Activated CD4-positive, alpha-beta T cell treated with anti-CD3 and anti-CD28 coated beads for 4 hours (primary cell): ENCODE measurements around the gene KRTAP3-3.
"Not testable (repeated sequence)": the region's sequence is repeated elsewhere in the genome, so short reads cannot be mapped to it uniquely, and the experiment has no call there.

Experiments used
- DNase-seq, 2 donors: peaks; one replicate each; pipeline ENCODE4 v3.0.0-alpha.2; 2020

Gene KRTAP3-3

GRCh38 chr17:40993839-40994238 is at the start of gene KRTAP3-3:
Gene KRTAP3-3 (minus strand): TSS chr17:40994164. CDS start chr17:40994097, 67 bp downstream.
- no peak for DNase-seq

DNA sequence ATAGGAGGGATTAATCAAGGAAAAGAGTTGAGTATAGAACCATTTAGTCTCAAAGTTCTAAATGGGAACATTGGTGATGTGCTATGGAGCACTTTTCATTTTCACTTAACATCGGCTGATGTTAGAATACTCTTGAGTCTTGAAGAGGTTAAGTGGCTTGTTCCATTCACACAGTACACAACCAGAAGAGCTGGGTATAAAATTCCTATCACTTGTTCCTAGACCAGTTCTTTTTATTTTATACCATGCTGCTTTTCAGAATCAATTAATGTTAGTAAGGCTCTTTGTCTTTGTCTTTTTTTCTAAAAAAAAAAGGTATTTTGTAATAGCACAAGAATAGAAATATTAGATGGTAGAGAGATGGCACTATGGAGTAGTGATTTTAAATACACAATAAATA is 49.0 kb upstream of the KRTAP3-3 start:
- DNase-seq, result no peak

GRCh38 chr17:41040783-41041571 is 47.0 kb upstream of the KRTAP3-3 start, which contains the start of gene KRTAP1-1:
Gene KRTAP1-1 (minus strand): TSS chr17:41041450. CDS start chr17:41041397, 53 bp downstream.
- not testable (repeated sequence) for DNase-seq

DNA sequence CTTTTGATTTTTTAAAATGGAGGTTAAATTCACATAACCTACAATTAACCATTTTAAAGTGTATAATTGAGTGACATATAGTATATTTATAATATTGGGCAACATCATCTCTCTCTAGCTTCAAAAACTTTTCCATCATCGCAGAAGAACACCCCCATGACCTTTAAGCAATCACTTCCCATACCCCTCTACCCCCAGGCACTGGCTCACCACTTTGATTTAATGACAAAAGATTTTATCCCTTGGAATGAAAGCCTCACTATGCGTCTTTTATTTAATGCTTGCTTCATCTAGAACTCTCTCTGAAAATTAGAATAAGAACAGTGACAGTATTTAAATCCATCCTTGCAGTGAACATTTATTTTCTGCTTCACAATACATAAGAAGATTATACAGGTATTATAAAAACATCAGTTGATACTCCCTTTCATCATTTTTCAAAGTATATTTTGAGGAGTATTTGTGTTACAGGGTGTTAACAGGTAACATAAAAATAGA is 43.9 kb upstream of the KRTAP3-3 start:
- no peak for DNase-seq

DNA sequence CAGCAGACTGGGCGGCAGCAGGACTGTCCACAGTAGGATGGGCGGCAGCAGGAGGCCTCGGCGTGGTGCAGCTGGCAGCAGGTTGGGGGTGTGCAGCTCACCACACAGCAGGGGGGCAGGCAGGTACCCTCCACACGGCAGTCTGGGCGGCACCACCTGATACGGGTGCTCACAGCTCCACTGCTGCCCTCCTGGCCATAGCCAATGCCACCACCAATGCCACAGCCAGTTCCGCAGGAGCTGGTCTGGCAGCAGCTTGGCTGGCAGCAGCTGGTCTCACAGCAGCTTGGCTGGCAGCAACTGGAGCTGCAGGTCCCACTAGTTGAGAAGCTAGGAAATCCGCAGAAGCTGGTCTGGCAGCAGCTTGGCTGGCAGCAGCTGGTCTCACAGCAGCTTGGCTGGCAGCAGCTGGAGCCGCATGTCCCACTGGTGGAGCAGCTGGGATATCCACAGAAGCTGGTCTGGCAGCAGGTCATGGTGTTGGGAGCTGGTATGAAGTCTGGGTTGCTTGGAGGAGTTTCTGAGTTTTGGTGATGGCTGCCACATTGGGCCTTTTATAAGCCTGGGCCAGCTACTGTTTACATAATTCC is 40.5 kb upstream of the KRTAP3-3 start, which contains the start of gene KRTAP1-3:
KRTAP1-3 (minus strand) TSS at position 529 of the 590 bp plus-strand sequence; CDS start at position 476, 53 bp downstream.
- DNase-seq, result not testable (repeated sequence)

- no peak for DNase-seq
Observed at GRCh38 chr17:41029633-41030245, 35.8 kb upstream of the KRTAP3-3 start, which contains the start of gene KRTAP1-4. Gene KRTAP1-4 (minus strand): TSS chr17:41030195. CDS start chr17:41030078, 117 bp downstream.

- DNase-seq, result no peak
Observed at GRCh38 chr17:41026715-41027471, 32.9 kb upstream of the KRTAP3-3 start, which contains the start of gene KRTAP1-5. Gene KRTAP1-5 (minus strand): TSS chr17:41027208. CDS start chr17:41027155, 53 bp downstream.

DNA sequence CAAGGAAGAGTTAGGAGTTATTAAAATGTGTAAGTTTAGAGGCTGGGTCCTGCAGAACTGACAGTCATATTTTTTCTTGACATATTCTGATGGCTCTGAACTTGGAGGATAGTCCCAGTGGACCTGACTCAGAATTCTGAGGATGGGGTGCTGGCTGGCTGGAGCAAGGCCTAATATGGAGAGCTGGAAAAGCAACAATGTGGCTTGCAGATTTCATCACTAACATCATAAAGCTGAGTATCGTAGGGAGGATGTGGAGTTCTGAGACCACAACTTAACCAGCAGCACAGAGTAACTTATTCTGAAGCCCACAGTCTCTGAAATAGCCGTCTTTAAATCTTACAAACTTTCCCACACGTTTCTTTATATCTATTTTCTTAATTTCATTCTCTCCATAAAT is 30.7 kb upstream of the KRTAP3-3 start:
- no peak for DNase-seq

- DNase-seq, result no peak
Observed at GRCh38 chr17:41020336-41020735, 26.4 kb upstream of the KRTAP3-3 start.

- DNase-seq, result no peak
Observed at GRCh38 chr17:41019415-41019814, 25.5 kb upstream of the KRTAP3-3 start.

DNA sequence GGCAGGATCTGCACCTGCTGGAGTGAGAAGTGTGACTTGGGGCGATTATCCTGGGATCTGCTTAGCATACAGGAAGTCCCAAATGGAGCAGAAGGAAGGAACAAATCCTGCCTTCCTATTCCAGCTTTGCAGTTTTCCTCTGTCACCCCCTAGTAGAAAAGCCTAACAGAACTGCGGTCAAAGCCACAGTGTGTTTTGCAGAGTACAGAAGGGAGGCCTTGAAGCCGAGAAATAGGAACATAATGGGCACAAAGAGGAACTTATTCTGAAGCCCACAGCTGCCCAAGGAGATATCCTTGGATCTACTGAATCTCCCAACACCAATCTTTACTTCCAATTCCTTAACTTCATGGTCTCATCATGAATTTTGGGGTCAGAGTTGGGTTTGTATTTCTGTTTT is 24.6 kb upstream of the KRTAP3-3 start:
- no peak for DNase-seq

DNA sequence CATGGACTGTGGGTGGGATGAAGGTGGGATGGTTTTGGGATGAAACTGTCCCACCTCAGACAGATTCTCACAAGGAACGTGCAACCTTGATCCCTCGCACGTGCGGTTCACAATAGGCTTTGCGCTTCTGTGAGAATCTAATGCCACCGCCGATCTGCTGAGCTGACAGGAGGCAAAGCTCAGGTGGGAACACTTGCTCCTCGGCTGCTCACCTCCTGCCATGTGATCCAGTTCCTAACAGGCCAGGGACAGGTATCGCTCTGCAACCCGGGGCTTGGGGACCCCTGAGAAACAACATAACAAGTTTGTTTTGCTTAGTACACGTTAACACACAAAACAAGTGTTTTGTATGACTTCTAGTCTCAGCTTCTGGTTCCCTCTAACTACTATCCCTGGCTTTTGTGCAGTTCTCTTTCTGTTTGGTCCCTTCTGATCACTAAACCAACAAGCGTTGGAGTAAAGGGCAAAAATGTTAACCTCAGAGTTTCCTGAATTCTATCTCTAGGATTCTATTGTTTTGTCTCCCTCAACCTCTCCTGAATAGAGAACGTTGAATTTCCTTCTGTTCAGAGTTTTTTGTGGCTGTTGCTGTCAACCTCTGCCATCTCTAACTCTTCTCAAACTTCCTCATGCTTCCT is 22.7 kb upstream of the KRTAP3-3 start:
- no peak for DNase-seq

GRCh38 chr17:41015454-41015853 is 21.5 kb upstream of the KRTAP3-3 start:
- DNase-seq, result no peak

GRCh38 chr17:41013606-41014005 is 19.6 kb upstream of the KRTAP3-3 start:
- DNase-seq, result no peak

GRCh38 chr17:41013181-41013580 is 19.2 kb upstream of the KRTAP3-3 start:
- no peak for DNase-seq

DNA sequence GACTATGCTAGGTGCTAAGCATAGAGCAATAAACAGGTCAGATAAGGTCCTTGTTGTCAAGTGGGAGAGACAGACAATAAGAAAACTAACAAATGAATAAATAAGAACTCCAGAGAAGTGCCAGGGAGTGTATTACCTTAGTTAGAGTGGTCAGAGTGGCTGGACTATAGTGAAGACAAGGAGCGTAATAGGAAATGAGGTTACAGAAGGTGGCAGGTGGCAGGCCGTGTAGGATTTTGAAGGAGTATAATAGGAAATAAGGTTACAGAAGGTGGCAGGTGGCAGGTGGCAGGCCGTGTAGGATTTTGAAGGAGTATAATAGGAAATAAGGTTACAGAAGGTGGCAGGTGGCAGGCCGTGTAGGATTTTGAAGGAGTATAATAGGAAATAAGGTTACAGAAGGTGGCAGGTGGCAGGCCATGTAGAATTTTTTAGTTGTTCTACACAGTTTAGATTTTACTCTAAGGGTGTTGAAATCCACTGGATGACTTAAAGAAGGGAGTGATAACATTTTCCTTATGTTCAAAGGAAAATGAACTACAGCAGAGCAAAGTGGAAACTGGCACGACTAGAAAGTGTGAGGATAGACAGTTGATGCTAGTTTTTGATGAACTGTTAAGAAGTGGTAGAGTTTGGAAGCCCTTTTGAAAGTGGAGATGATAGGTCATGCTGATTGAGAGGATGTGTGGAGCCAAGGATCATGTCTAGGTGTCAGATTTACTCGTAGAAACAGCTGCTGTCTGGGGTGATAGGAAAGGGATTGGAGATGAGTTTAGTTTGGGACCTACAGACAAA is 18.6 kb upstream of the KRTAP3-3 start:
- no peak for DNase-seq

DNA sequence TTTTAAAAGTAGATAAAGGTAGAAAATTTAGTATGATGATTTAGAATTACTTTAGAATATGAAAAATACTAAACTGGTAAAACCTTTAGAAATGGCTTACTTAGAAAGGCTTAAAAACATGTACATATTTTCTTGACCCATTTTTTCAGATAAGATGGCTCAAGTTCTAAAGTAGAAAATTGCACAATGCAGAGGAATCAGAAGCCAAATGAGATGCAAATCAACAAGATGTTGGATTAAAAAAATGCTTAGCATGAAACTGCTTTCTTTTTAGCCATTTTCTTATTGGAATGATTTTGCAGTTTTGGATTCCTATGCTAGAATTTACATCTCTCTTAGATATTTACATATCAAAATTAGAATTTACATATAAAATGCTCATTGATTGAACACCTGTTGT is 16.5 kb upstream of the KRTAP3-3 start:
- DNase-seq, result no peak

DNA sequence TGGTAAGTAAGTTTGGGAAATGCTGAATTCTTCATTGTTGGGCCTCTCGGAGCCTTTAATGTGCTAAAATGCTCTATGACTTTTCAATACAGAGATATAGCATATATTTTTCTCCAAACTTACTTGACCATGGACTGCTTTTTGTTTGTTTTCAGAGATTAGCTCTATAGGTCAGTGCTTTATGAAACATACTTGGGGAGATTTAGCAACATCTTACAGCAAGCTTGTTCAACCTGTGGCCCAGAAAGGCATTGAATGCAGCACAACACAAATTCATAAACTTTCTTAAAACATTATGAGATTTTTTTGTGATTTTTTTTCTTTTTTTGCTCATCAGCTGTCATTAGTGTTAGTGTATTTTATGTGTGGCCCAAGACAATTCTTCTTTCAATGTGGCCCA is 16.0 kb upstream of the KRTAP3-3 start:
- no peak for DNase-seq

DNA sequence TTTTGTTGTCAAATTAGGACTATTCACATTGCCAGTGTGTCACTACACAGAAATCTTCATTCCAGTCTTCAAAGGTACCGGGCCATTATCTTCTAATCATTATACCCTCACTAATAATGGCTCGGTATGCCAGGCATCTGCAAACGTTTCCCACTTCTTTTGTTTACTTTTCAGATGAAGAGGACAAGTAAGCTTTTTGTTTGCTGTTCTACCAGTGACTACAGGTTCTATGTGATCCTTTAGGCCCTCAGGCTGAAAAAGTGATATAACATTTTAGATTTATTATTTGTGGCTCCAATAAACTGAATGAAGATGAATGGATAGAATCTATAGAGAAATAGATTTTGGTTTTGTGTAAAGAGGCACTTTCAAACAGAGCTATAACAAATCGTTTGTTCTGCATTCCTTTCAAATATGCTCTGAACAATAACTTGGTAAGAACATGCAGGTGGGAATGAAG is 15.4 kb upstream of the KRTAP3-3 start:
- DNase-seq, result no peak

- DNase-seq, result no peak
Observed at GRCh38 chr17:41008811-41009210, 14.8 kb upstream of the KRTAP3-3 start, which contains the start of gene KRTAP3-1. Gene KRTAP3-1 (minus strand): TSS chr17:41009128. CDS start chr17:41009074, 54 bp downstream.

GRCh38 chr17:41004397-41004796 is 10.4 kb upstream of the KRTAP3-3 start:
- no peak for DNase-seq
